ENCODE data around the gene DNAJC13.

Gene DNAJC13

DNA sequence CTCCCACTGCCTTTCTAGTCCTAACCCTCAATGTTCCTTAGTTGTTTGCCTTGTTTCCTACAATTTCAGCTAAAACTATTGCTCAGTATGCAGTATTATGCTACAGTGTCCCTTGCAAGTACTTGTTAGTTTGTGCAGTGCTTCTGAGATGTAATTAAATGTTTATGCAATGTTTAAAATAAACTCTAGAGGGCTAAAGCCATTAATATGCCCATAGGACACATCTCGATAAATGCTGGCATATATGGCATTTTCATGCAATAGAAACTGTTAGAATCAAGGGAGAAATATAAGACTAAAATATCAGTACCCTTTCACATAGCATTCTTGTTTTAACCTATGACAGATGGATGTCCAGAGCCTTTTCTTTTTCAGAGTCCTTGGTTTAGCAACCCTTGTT is 120.0 kb downstream of the DNAJC13 start:
- H3K4me3 ChIP-seq (ENCODE audit: low read depth, low read length) = no peak overlapping the region
- ChIA-PET POLR2A (no interaction called here), CTCF (interaction anchor here (0.9 to 12.1 kb wide), 15 partner anchors 12 to 171 kb away, joined by 3 to 524 read pairs (median 23); partner anchors contain the start of genes ACAD11 and UBA5)
- no peak for DNase-seq (ENCODE audit: low read depth, low spot score)
- TF ChIP-seq CTCF (IDR thresholded peaks at IDR 0.05; ENCODE audit: insufficient read depth, low read length, missing control alignments) = no peak

- DNase-seq (ENCODE audit: low read depth, low spot score) = no peak
- TF ChIP-seq CTCF (IDR thresholded peaks at IDR 0.05; ENCODE audit: insufficient read depth, low read length, missing control alignments) = no peak
- CTCF ChIA-PET = interaction anchor here (1.0 to 12.1 kb wide), 9 partner anchors 13 to 171 kb away, joined by 3 to 524 read pairs (median 49); partner anchors contain the start of genes ACAD11 and UBA5
- POLR2A ChIA-PET = no interaction called here
- no peak overlapping the region for H3K4me3 ChIP-seq (ENCODE audit: low read depth, low read length)
Measured at GRCh38 chr3:132538072-132538471, 120.8 kb downstream of the DNAJC13 start.

GRCh38 chr3:132539681-132540080 is 122.4 kb downstream of the DNAJC13 start:
- TF ChIP-seq CTCF (IDR thresholded peaks at IDR 0.05; ENCODE audit: insufficient read depth, low read length, missing control alignments) = no peak
- CTCF ChIA-PET = interaction anchor here (6.8 to 12.1 kb wide), 2 partner anchors 101 to 120 kb away, joined by 58 to 524 read pairs; partner anchors contain the start of genes ACAD11 and UBA5
- DNase-seq (ENCODE audit: low read depth, low spot score) = no peak
- POLR2A ChIA-PET = no interaction called here
- no peak overlapping the region for H3K4me3 ChIP-seq (ENCODE audit: low read depth, low read length)

- CTCF ChIA-PET = interaction anchor here (0.8 to 12.1 kb wide), 6 partner anchors 9 to 116 kb away, joined by 3 to 524 read pairs (median 3); no protein-coding TSS in a partner anchor
- POLR2A ChIA-PET = interaction anchor here (2.0 kb wide), 1 partner anchor 64 kb away, joined by 5 read pairs; no protein-coding TSS in a partner anchor
- no peak overlapping the region for H3K4me3 ChIP-seq (ENCODE audit: low read depth, low read length)
- TF ChIP-seq CTCF (IDR thresholded peaks at IDR 0.05; ENCODE audit: insufficient read depth, low read length, missing control alignments) = no peak
- no peak for DNase-seq (ENCODE audit: low read depth, low spot score)
Measured at GRCh38 chr3:132542577-132542976, 125.3 kb downstream of the DNAJC13 start.

DNA sequence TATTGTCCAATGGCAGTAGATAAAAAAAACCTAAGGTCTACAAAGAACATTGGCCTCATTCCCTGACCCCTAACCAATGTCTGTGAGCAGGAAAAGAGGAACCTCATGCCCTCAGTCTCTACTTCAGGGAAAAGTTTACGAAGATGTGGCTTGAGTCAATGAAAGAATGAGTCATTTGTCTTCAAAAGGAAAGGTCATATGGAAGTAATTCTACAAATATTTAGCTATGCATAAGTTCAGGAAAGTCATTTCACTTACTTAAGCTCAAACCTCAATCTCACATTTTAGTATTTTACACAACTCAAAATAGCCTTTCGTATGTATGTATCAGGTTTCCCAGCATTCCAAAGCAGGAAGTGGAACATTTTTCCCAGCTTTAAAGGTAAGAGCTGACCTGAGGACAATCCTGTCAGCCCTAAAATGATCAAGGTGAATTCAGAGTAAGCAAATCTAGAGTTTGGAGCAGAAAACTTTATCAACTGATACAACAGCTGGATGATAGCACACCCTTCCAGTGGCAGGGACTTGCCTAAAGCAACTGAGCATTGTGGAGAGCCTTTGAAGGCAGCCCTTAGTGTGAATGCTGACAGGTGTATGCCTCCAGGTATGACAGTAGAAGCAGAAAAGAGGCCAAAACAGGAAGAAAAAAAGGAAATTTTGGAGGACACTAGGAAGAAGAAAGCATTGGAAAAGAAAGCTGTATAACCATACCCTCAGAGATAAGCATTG is 125.9 kb downstream of the DNAJC13 start:
- POLR2A ChIA-PET = interaction anchor here (2.0 kb wide), 1 partner anchor 63 kb away, joined by 5 read pairs; no protein-coding TSS in a partner anchor
- DNase-seq (ENCODE audit: low read depth, low spot score) = peak; percentile 87
- no peak for TF ChIP-seq CTCF (IDR thresholded peaks at IDR 0.05; ENCODE audit: insufficient read depth, low read length, missing control alignments)
- CTCF ChIA-PET = interaction anchor here (0.8 to 12.1 kb wide), 8 partner anchors 9 to 115 kb away, joined by 3 to 524 read pairs (median 3); no protein-coding TSS in a partner anchor
- H3K4me3 ChIP-seq (ENCODE audit: low read depth, low read length) = no peak overlapping the region

GRCh38 chr3:132544130-132544529 is 126.8 kb downstream of the DNAJC13 start:
- ChIA-PET POLR2A (no interaction called here), CTCF (interaction anchor here (1.1 to 12.1 kb wide), 5 partner anchors 10 to 98 kb away, joined by 3 to 524 read pairs (median 5); no protein-coding TSS in a partner anchor)
- H3K4me3 ChIP-seq (ENCODE audit: low read depth, low read length) = no peak overlapping the region
- no peak for DNase-seq (ENCODE audit: low read depth, low spot score)
- no peak for TF ChIP-seq CTCF (IDR thresholded peaks at IDR 0.05; ENCODE audit: insufficient read depth, low read length, missing control alignments)

Data from AG04449 (cell line).